Prostate gland (tissue), 2 donors: ENCODE results near the gene RPL27A.
A peak's percentile ranks its signal among the peaks of the same experiment; 100 is the strongest.

ENCODE experiments used
- POLR2A ChIP-seq: fragments of 450-650 bp; IDR thresholded peaks from one replicate; pipeline ENCODE4 v1.6.1; 2016; ENCODE audit warnings: antibody characterized with exemption, mild to moderate bottlenecking
- POLR2AphosphoS5 ChIP-seq: sonication (generic); formaldehyde crosslinking; IDR thresholded peaks from one replicate; pipeline ENCODE4 v1.6.1; 2017; ENCODE audit warnings: antibody characterized with exemption
- TF ChIP-seq, protein P1 (sequence below), 4 experiments: fragments of 200-600 bp in 2 of 4; fragments of 450-650 bp in 2 of 4; sonication (generic) in 2 of 4; IDR thresholded peaks; 1 replicate in 3 of 4; 2 replicates in 1 of 4; pipeline ENCODE4 v1.5.1; 2016 to 2019; ENCODE audit warnings: antibody characterized with exemption in 4 of 4, mild to moderate bottlenecking in 2 of 4, moderate library complexity in 2 of 4

DNA sequence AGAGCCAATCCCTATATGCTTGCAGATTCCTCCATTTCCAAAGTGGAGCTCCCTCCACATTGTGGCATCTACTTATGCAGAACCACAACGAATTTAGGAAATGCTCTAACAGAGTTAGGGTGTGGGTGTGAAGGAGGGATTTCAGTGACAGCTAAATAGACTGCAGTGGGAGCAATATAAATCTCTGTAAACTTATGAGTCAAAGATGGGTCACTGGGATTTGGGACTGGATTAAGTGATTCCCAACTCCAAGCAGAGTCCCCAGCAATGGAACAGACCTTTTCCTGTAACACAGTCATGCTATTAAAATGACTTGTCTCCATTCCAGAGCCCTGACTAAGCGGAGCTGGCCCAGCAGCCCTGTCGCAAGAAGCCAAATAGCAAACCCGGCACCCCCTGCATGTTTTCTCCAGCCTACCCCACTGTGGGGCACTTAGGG, 36.6 kb downstream of the RPL27A start:
- TF ChIP-seq, protein P1, sequence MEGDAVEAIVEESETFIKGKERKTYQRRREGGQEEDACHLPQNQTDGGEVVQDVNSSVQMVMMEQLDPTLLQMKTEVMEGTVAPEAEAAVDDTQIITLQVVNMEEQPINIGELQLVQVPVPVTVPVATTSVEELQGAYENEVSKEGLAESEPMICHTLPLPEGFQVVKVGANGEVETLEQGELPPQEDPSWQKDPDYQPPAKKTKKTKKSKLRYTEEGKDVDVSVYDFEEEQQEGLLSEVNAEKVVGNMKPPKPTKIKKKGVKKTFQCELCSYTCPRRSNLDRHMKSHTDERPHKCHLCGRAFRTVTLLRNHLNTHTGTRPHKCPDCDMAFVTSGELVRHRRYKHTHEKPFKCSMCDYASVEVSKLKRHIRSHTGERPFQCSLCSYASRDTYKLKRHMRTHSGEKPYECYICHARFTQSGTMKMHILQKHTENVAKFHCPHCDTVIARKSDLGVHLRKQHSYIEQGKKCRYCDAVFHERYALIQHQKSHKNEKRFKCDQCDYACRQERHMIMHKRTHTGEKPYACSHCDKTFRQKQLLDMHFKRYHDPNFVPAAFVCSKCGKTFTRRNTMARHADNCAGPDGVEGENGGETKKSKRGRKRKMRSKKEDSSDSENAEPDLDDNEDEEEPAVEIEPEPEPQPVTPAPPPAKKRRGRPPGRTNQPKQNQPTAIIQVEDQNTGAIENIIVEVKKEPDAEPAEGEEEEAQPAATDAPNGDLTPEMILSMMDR (IDR thresholded peaks at IDR 0.05) = no peak
- TF ChIP-seq POLR2AphosphoS5 (peak; percentile 75), POLR2A (no peak)
